Spinal cord (tissue), 10 donors: ENCODE measurements around the gene MINDY2. TPM values are rescaled to one million over a fixed set of nuclear protein-coding genes. Genes with fewer than 3 reads are reported as not detected.
A peak's percentile ranks its signal among the peaks of the same experiment; 100 is the strongest.
"Not testable (repeated sequence)": the region's sequence is repeated elsewhere in the genome, so short reads cannot be mapped to it uniquely, and the experiment has no call there.

Experiments
- DNase-seq, 6 donors: peaks; one replicate each; pipeline versions ENCODE4 v3.0.0 to v3.0.0-alpha.2; 2013 to 2015; ENCODE audit warnings: low spot score in 6 of 6, low read depth in 4 of 6
- H3K27ac ChIP-seq: one replicate; pipeline ENCODE4 v1.5.1; 2013; ENCODE audit warnings: low read depth, low read length, control low read depth
- H3K27me3 ChIP-seq: one replicate; pipeline ENCODE4 v1.6.1; 2013; ENCODE audit warnings: low read length; ENCODE audit not compliant: control insufficient read depth, insufficient read depth
- H3K36me3 ChIP-seq: one replicate; pipeline ENCODE4 v1.6.1; 2013; ENCODE audit warnings: low read length; ENCODE audit not compliant: control insufficient read depth, insufficient read depth
- H3K4me1 ChIP-seq: one replicate; pipeline ENCODE4 v1.6.1; 2013; ENCODE audit warnings: low read length; ENCODE audit not compliant: control insufficient read depth, insufficient read depth
- H3K4me3 ChIP-seq: one replicate; pipeline ENCODE4 v1.5.1; 2013; ENCODE audit warnings: low read depth, low read length, control low read depth
- H3K9me3 ChIP-seq: one replicate; pipeline ENCODE4 v1.6.1; 2013; ENCODE audit warnings: low read length; ENCODE audit not compliant: control insufficient read depth, insufficient read depth
- WGBS: methylation state at CpG from one replicate; pipeline ENCODE4 v1.1.5; 2013; ENCODE audit warnings: missing lambda C conversion rate; ENCODE audit not compliant: insufficient coverage; 5-methylcytosine and 5-hydroxymethylcytosine counted together
- polyA plus RNA-seq, 2 donors: library from polyadenylated mRNA; unstranded; fragments of 120-200 nt; gene quantifications; one replicate each; pipeline ENCODE4 v1.2.1, GENCODE V29; 2013; ENCODE audit not compliant: insufficient read length in 2 of 2
- total RNA-seq, 2 donors: library from RNA; depleted of rRNA in 1 of 2; stranded (reverse); fragments of 120-200 nt in 1 of 2; fragments of >200 nt in 1 of 2; gene quantifications; one replicate each; pipeline versions ENCODE4 v1.2.3 to v1.2.4, GENCODE V29; 2013 to 2014
- donor health status: healthy.

The MINDY2 gene
- total and polyA plus RNA-seq, 4 donors, result 15.8 to 48.1 (median 18.8) TPM

DNA sequence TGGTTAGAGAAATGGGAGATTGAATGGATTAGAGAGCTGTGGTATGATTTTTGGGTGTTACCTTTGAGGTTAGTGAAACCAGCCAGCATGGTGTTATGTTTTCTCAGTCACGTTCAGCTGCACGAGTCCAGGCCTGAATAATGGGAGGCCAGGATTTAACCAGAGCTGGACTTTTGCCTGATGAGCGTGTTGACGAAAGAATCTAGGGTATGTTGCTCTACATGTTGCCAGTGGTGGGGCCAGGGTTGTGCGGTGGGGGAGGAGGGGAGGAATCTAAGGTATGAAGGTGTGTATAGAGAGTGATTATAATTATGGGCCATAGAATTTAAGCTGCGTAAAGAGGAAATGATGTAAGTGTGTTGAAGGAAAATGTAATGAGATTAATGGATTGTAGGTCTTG is 22.8 kb downstream of the MINDY2 start:
- H3K4me1 ChIP-seq, result no peaks in the 10 kb centered on the region
- H3K36me3 ChIP-seq, result peaks cover 9% of the 10 kb centered on the region
- no peak overlapping the region for H3K27ac ChIP-seq
- H3K27me3 ChIP-seq, result no peaks in the 10 kb centered on the region
- no peak overlapping the region for H3K4me3 ChIP-seq
- DNase-seq, result no peak
- 86% methylated on average over 6 of the region's 6 CpGs for WGBS
- H3K9me3 ChIP-seq, result no peaks in the 10 kb centered on the region

DNA sequence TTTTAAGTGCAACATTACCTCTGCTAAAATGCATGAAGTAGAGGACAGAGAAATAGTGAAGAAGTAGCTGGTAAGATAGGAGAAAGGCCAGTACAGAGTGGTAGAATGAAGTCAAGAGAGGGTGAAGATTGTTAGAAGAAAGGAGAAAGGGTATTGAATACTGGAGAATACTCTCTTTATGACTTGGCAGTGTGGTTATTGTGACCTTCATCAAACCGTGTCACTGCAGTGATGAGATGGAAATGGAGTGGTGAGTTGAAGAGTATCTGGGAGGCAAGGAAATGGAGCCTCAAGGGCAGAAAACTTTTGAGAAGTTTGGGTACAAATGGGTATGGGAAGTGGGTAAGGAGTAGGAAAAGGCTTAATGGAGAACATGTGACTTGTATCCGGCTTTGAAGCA is 24.7 kb downstream of the MINDY2 start:
- DNase-seq, result no peak
- Histone ChIP-seq H3K36me3 (peaks cover 3% of the 10 kb centered on the region), H3K27ac (no peak overlapping the region), H3K4me1 (no peaks in the 10 kb centered on the region), H3K4me3 (no peak overlapping the region), H3K9me3 (no peaks in the 10 kb centered on the region), H3K27me3 (no peaks in the 10 kb centered on the region)
- 75% methylated on average over 2 of the region's 2 CpGs for WGBS

DNA sequence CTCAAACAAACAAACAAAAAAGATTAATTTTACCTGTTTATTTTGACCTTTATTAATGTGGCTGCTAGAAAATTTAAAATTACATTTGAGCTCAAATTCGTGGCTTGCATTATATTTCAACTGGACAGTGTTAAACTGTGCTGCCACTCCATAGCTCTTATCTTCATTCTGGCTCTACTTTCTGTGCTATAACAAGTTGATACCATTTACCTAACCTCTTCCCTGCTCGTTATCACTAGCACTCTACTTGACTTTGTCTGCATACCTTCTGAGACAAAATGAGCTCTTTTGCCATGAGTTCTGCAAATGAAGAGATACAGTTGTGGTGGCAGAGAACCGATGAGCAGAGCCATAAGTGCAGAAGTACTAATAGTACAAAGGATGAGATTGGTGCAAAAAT is 26.4 kb downstream of the MINDY2 start:
- DNase-seq, result no peak
- Histone ChIP-seq H3K9me3 (no peaks in the 10 kb centered on the region), H3K4me1 (no peaks in the 10 kb centered on the region), H3K4me3 (no peak overlapping the region), H3K27ac (no peak overlapping the region), H3K36me3 (peaks cover 3% of the 10 kb centered on the region), H3K27me3 (no peaks in the 10 kb centered on the region)
- 92% methylated on average over 2 of the region's 3 CpGs for WGBS

DNA sequence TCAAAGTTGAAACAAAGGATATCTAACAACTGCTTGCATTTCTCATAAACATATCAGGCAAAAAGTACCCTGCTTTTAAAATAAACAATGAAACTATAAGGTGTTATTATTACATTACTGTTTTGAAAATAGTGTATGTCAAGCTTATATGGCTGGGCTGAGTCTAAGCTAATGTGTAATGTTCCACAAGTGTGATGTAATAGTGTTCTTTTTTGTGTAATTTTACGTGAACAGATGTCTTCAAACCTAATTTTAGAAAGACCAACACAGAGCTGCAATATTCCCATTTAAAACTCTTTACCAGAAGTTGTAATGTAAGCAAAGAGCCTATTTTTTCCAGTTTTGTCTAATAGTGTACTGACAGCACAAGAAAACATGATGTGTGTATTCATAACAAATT is 34.0 kb downstream of the MINDY2 start:
- Histone ChIP-seq H3K9me3 (no peaks in the 10 kb centered on the region), H3K27ac (no peak overlapping the region)
- DNase-seq, result no peak

DNA sequence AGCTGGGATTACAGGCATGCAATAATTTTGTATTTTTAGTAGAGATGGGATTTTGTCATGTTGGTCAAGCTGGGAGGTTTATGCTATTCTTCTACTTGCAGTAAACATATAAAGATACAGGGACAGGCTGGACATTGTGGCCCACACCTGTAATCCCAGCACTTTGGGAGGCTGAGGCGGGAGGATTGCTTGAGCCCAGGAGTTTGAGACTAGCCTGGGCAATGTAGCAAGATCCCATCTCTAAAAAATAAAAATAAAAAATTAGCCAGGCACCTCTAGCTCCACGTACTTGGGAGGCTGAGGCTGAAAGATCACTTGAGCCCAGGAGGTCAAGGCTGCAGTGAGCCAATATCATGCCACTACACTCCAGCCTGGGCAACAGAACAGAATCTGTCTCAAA is 52.2 kb downstream of the MINDY2 start:
- not testable (repeated sequence) for H3K4me1 ChIP-seq, H3K9me3 ChIP-seq, H3K27me3 ChIP-seq, H3K27ac ChIP-seq, DNase-seq, H3K4me3 ChIP-seq
- 100% methylated on average over 1 of the region's 2 CpGs for WGBS
- H3K36me3 ChIP-seq, result peaks cover 19% of the 10 kb centered on the region

More for the DNA sequence above, 34.0 kb downstream of the MINDY2 start:
- H3K4me1 ChIP-seq, result no peaks in the 10 kb centered on the region
- H3K27me3 ChIP-seq, result no peaks in the 10 kb centered on the region
- peaks cover 8% of the 10 kb centered on the region for H3K36me3 ChIP-seq
- H3K4me3 ChIP-seq, result no peak overlapping the region
- WGBS, result no CpG with 5 or more reads among the region's 1 CpG

DNA sequence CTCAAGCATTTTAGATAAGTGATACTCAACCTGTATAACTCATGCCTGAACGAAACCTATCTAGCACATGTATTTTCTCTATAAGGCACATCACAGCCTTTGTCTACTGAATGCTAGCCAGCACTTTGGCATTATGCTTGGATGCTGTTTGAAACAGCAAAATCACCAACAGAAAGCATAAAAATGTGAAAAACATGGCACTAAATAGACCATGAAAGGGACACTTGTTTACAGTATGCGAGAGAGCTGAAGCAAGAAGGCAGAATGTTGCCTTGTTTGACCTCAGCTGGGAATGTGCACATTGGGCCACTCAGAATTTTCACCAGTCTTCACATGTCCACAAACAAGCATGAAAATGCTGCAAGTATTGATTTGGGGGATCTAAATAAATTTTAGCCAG is 59.5 kb downstream of the MINDY2 start:
- Histone ChIP-seq H3K4me3 (no peak overlapping the region), H3K9me3 (no peaks in the 10 kb centered on the region), H3K27ac (peak overlapping the region; percentile 1), H3K4me1 (no peaks in the 10 kb centered on the region), H3K27me3 (no peaks in the 10 kb centered on the region), H3K36me3 (peaks cover 11% of the 10 kb centered on the region)
- DNase-seq, result peak in 1 of 6 donors; percentile 24
- 64% methylated on average over 1 of the region's 2 CpGs for WGBS

DNA sequence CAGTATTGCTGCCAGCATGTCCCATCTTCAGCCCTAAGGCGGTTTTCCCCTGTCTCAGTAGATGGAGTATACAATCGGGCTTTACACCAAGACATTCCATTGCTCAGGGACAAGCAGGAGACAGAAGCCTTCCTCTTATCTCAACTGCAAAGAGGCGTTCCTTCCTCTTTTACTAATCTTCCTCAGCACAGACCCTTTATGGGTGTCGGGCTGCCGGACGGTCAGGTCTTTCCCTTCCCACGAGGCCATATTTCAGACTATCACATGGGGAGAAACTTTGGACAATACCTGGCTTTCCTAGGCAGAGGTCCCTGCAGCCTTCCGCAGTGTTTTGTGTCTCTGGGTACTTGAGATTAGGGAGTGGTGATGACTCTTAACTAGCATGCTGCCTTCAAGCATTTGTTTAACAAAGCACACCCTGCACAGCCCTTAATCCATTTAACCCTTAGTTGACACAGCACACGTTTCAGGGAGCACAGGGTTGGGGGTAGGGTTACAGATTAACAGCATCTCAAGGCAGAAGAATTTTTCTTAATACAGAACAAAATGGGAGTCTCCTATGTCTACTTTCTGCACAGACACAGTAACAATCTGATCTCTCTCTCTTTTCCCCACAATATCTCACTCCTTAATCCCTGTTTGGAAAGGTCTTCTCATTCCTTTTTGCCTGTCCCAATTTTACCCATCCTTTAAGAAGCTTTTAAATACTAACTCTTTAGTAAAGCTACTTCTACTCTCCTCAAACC is 62.8 kb downstream of the MINDY2 start:
- H3K27me3 ChIP-seq, H3K9me3 ChIP-seq, H3K4me1 ChIP-seq, DNase-seq, H3K4me3 ChIP-seq, H3K27ac ChIP-seq, H3K36me3 ChIP-seq: not testable (repeated sequence)
- WGBS, result 0% methylated on average over 2 of the region's 9 CpGs

DNA sequence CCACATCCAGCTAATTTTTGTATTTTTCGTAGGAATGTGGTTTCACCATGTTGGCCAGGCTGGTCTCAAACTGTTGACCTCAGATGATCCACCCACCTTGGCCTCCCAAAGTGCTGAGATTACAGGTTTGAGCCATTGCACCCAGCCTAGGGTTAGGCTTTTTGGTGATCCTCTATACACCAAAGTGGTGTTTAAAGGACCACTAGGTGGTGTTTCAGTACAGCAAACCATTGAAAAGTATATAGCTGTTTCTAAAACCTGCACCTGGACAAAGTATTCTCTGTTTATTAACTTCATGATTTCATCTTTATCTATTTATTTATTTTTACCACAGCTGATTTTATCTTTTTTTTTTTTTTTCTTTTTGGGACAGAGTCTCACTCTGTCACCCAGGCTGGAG is 68.4 kb downstream of the MINDY2 start:
- H3K27ac ChIP-seq, result no peak overlapping the region
- H3K9me3 ChIP-seq, result no peaks in the 10 kb centered on the region
- no CpG with 5 or more reads among the region's 1 CpG for WGBS
- no peaks in the 10 kb centered on the region for H3K36me3 ChIP-seq
- no peak overlapping the region for H3K4me3 ChIP-seq
- DNase-seq, result no peak
- no peaks in the 10 kb centered on the region for H3K4me1 ChIP-seq
- H3K27me3 ChIP-seq, result no peaks in the 10 kb centered on the region

DNA sequence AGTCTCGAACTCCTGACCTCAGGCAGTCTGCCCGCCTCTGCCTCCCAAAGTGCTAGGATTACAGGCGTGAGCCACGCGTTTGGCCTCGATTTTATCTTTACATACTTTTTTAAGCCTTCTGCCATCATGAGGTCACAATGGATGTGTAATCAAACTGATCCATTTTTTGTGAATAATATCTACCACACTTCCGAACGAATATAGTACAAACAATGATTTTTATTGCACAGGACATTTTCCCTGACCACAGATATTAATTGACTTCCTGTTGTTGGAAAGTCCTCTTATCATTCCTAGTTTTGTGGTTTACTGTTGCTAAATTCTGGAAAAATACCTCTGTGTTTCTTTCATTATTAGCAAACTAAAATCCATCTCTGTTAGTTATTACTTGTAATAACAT is 68.9 kb downstream of the MINDY2 start:
- Histone ChIP-seq H3K4me3 (no peak overlapping the region), H3K27ac (no peak overlapping the region), H3K9me3 (no peaks in the 10 kb centered on the region), H3K27me3 (no peaks in the 10 kb centered on the region), H3K4me1 (no peaks in the 10 kb centered on the region), H3K36me3 (no peaks in the 10 kb centered on the region)
- DNase-seq, result no peak
- WGBS, result 100% methylated on average over 2 of the region's 8 CpGs

DNA sequence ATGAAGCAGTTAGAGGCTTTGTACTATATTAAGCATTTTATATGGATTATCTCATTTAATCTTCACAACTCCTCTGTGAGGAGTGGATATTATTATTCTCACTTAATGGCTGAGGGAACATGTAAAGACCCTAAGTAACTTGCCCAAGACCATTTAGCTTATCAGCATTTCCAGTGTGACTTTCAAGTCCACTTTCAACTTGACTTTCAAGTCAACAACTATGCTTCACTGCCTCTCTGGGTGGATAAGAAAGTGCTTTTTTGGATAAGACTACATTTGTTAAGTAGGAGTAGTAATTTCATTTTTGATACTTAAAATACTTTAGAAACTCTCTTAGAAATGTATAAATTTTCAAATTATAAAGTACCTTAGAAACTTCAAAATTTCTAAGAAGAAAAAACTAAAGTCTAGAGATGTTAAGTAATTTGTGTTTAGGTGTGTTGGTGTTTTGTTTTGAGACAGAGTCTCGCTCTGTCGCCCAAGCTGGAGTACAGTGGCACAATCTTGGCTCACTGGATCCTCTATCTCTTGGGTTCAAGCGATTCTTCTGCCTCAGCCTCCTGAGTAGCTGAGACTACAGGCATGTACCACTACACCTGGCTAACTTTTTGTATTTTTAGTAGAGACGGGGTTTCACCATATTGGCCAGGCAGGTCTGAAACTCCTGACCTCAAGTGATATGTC is 71.8 kb downstream of the MINDY2 start:
- no peaks in the 10 kb centered on the region for H3K4me1 ChIP-seq
- DNase-seq, result no peak
- H3K36me3 ChIP-seq, result no peaks in the 10 kb centered on the region
- WGBS, result 100% methylated on average over 3 of the region's 4 CpGs
- no peak overlapping the region for H3K27ac ChIP-seq
- H3K4me3 ChIP-seq, result no peak overlapping the region
- H3K27me3 ChIP-seq, result no peaks in the 10 kb centered on the region
- no peaks in the 10 kb centered on the region for H3K9me3 ChIP-seq
